Measurements from ENCODE around the gene SLC9A3.

- TF ChIP-seq CTCF (IDR thresholded peaks at IDR 0.05) (no peak), POLR2A (IDR thresholded peaks at IDR 0.05) (no peak)
Observed at GRCh38 chr5:535846-536698, 11.8 kb upstream of the SLC9A3 start.

Measured in uterus (tissue), 2 donors.